HepG2 (cell line): ENCODE results near the gene CDYL. TPM values are rescaled to one million over a fixed set of nuclear protein-coding genes. Genes with fewer than 3 reads are reported as not detected.
A peak's percentile ranks its signal among the peaks of the same experiment; 100 is the strongest.

Experiments
- ELF1 ChIP-seq: sonication (generic); formaldehyde crosslinking; IDR thresholded peaks from 2 replicates; pipeline ENCODE4 v1.4.0; 2020; ENCODE audit warnings: missing genetic modification reagents
- ETV6 ChIP-seq: sonication (generic); formaldehyde crosslinking; conservative IDR thresholded peaks from 2 replicates; pipeline ENCODE4 v1.4.0; 2020; ENCODE audit warnings: missing genetic modification reagents
- HNRNPLL ChIP-seq: fragments of 200-400 bp; formaldehyde crosslinking; IDR thresholded peaks from 2 replicates; pipeline ENCODE4 v1.6.1; 2017; ENCODE audit warnings: mild to moderate bottlenecking, low read depth, low read length; ENCODE audit not compliant: poor library complexity, severe bottlenecking
- ISL2 ChIP-seq: sonication (generic); formaldehyde crosslinking; IDR thresholded peaks from 2 replicates; pipeline ENCODE4 v1.5.0; 2020; ENCODE audit warnings: missing genetic modification reagents
- KDM5B ChIP-seq: sonication (generic); formaldehyde crosslinking; IDR thresholded peaks from 2 replicates; pipeline ENCODE4 v1.4.0; 2020; ENCODE audit warnings: missing genetic modification reagents, mild to moderate bottlenecking, borderline replicate concordance
- PHF20 ChIP-seq: sonication (generic); formaldehyde crosslinking; IDR thresholded peaks from 2 replicates; pipeline ENCODE4 v1.5.0; 2020; ENCODE audit warnings: mild to moderate bottlenecking, missing genetic modification reagents
- SMAD9 ChIP-seq: sonication (generic); formaldehyde crosslinking; IDR thresholded peaks from 2 replicates; pipeline ENCODE4 v1.5.1; 2020; ENCODE audit warnings: mild to moderate bottlenecking, missing genetic modification reagents
- ZNF530 ChIP-seq: sonication (generic); formaldehyde crosslinking; IDR thresholded peaks from 2 replicates; pipeline ENCODE4 v1.5.0; 2020; ENCODE audit warnings: low read depth, mild to moderate bottlenecking, missing genetic modification reagents
- ZNF790 ChIP-seq: sonication (generic); formaldehyde crosslinking; IDR thresholded peaks from 2 replicates; pipeline ENCODE4 v1.8.0; 2022; ENCODE audit warnings: missing genetic modification reagents, mild to moderate bottlenecking, borderline replicate concordance
- polyA plus RNA-seq, 8 experiments: library from polyadenylated mRNA; depleted of rRNA in 3 of 8; stranded (reverse) in 7 of 8; unstranded in 1 of 8; fragments of >200 nt; fragmentation: Illumina TruSeq in 4 of 8; extraction: Trizol in 4 of 8; gene quantifications; 2 replicates each; pipeline versions ENCODE4 v1.2.1 to v1.2.3, GENCODE V29; 2011 to 2016; ENCODE audit warnings: low read depth in 4 of 8, missing spikeins in 1 of 8, mixed read lengths in 1 of 8; ENCODE audit not compliant: insufficient read depth in 1 of 8
- total RNA-seq, 5 experiments: library from RNA; depleted of rRNA; stranded (reverse); fragments of >200 nt; fragmentation: Illumina TruSeq; extraction: Trizol; gene quantifications; 2 replicates each; pipeline ENCODE4 v1.2.3, GENCODE V29; 2016; ENCODE audit warnings: low read depth in 1 of 5
- TF ChIP-seq, protein P1 (sequence below): sonication (generic); formaldehyde crosslinking; IDR thresholded peaks from 2 replicates; pipeline ENCODE4 v1.5.1; 2020; ENCODE audit warnings: mild to moderate bottlenecking, moderate library complexity, missing genetic modification reagents
- TF ChIP-seq, protein P2 (sequence below): sonication (generic); formaldehyde crosslinking; IDR thresholded peaks from 2 replicates; pipeline ENCODE4 v1.4.0; 2020; ENCODE audit warnings: missing genetic modification reagents, borderline replicate concordance
- TF ChIP-seq, protein P3 (sequence below): sonication (generic); formaldehyde crosslinking; IDR thresholded peaks from 2 replicates; pipeline ENCODE4 v1.5.1; 2020; ENCODE audit warnings: missing genetic modification reagents, mild to moderate bottlenecking, borderline replicate concordance
- TF ChIP-seq, protein P4 (sequence below): sonication (generic); formaldehyde crosslinking; IDR thresholded peaks from 2 replicates; pipeline ENCODE4 v1.5.1; 2020; ENCODE audit warnings: missing genetic modification reagents, mild to moderate bottlenecking, borderline replicate concordance
- TF ChIP-seq, protein P5 (sequence below): sonication (generic); formaldehyde crosslinking; IDR thresholded peaks from 2 replicates; pipeline ENCODE4 v1.9.0; 2021; ENCODE audit warnings: missing genetic modification reagents, borderline replicate concordance
- TF ChIP-seq, protein P6 (sequence below): IDR thresholded peaks from 2 replicates; pipeline ENCODE4 v1.6.1; 2016; ENCODE audit warnings: mild to moderate bottlenecking, missing biosample characterization, missing genetic modification reagents

The CDYL gene
- total and polyA plus RNA-seq, 2 of the 13 experiments (the other 11 are each of a cell fraction or from before 2014, with no cell fraction given), result 22.8 to 105 TPM

DNA sequence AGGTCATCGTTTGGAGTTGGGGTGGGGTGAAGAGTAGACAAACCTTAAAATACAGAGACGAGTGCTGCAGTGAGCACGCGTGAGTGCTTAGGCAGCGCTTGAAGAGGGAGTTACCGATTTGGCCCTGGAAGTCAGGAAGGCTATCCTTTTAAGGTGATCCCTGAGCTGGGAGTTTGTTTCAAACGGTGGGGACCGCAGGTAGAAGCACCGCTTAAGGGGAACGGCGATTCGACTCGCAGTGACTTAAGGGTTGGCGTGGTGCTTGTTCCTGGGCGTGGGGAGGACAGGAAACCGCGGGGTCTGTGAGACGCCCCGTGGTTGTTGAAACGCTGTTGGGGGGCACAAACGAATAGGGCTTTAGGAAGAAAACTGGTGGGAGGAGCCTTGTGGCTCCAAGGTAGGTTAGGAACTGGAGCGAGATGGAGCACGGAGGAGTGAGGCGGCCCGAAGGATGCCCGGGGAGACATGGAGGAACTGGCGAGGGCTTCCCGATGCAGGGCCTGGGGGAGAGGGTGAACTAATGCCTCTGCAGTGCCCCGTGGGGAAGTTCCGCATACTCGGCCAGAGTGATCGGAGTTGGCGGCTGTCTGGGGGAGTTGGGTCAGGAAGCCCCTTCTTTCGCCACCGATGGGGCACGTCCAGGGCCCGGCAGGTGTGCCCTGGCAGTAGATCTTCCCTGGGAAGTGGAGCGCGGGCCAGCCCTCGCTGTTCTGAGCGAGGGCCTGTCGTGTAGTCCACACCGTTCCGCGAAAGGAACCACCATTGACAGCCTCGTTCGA, 1.3 kb upstream of the CDYL start (continued):
- TF ChIP-seq PHF20 (no peak), ZNF790 (CRISPR knock-in tag) (no peak), ZNF530 (CRISPR knock-in tag) (no peak), SMAD9 (CRISPR knock-in tag) (no peak), ETV6 (CRISPR knock-in tag) (no peak), ELF1 (no peak), ISL2 (0 out of 2 replicates have a peak, but pooled peaks have one; percentile 7), HNRNPLL (no peak), KDM5B (peak; percentile 21; the same call in 1 of the 2 replicates)
- TF ChIP-seq, protein P1, sequence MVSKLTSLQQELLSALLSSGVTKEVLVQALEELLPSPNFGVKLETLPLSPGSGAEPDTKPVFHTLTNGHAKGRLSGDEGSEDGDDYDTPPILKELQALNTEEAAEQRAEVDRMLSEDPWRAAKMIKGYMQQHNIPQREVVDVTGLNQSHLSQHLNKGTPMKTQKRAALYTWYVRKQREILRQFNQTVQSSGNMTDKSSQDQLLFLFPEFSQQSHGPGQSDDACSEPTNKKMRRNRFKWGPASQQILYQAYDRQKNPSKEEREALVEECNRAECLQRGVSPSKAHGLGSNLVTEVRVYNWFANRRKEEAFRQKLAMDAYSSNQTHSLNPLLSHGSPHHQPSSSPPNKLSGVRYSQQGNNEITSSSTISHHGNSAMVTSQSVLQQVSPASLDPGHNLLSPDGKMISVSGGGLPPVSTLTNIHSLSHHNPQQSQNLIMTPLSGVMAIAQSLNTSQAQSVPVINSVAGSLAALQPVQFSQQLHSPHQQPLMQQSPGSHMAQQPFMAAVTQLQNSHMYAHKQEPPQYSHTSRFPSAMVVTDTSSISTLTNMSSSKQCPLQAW (CRISPR knock-in tag), result peak; percentile 49; the same call in 1 of the 2 replicates
- TF ChIP-seq, protein P2, sequence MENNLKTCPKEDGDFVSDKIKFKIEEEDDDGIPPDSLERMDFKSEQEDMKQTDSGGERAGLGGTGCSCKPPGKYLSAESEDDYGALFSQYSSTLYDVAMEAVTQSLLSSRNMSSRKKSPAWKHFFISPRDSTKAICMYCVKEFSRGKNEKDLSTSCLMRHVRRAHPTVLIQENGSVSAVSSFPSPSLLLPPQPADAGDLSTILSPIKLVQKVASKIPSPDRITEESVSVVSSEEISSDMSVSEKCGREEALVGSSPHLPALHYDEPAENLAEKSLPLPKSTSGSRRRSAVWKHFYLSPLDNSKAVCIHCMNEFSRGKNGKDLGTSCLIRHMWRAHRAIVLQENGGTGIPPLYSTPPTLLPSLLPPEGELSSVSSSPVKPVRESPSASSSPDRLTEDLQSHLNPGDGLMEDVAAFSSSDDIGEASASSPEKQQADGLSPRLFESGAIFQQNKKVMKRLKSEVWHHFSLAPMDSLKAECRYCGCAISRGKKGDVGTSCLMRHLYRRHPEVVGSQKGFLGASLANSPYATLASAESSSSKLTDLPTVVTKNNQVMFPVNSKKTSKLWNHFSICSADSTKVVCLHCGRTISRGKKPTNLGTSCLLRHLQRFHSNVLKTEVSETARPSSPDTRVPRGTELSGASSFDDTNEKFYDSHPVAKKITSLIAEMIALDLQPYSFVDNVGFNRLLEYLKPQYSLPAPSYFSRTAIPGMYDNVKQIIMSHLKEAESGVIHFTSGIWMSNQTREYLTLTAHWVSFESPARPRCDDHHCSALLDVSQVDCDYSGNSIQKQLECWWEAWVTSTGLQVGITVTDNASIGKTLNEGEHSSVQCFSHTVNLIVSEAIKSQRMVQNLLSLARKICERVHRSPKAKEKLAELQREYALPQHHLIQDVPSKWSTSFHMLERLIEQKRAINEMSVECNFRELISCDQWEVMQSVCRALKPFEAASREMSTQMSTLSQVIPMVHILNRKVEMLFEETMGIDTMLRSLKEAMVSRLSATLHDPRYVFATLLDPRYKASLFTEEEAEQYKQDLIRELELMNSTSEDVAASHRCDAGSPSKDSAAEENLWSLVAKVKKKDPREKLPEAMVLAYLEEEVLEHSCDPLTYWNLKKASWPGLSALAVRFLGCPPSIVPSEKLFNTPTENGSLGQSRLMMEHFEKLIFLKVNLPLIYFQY (CRISPR knock-in tag), result no peak
- TF ChIP-seq, protein P3, sequence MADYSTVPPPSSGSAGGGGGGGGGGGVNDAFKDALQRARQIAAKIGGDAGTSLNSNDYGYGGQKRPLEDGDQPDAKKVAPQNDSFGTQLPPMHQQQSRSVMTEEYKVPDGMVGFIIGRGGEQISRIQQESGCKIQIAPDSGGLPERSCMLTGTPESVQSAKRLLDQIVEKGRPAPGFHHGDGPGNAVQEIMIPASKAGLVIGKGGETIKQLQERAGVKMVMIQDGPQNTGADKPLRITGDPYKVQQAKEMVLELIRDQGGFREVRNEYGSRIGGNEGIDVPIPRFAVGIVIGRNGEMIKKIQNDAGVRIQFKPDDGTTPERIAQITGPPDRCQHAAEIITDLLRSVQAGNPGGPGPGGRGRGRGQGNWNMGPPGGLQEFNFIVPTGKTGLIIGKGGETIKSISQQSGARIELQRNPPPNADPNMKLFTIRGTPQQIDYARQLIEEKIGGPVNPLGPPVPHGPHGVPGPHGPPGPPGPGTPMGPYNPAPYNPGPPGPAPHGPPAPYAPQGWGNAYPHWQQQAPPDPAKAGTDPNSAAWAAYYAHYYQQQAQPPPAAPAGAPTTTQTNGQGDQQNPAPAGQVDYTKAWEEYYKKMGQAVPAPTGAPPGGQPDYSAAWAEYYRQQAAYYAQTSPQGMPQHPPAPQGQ, result no peak; the same call in 1 of the 2 replicates
- TF ChIP-seq, protein P4, sequence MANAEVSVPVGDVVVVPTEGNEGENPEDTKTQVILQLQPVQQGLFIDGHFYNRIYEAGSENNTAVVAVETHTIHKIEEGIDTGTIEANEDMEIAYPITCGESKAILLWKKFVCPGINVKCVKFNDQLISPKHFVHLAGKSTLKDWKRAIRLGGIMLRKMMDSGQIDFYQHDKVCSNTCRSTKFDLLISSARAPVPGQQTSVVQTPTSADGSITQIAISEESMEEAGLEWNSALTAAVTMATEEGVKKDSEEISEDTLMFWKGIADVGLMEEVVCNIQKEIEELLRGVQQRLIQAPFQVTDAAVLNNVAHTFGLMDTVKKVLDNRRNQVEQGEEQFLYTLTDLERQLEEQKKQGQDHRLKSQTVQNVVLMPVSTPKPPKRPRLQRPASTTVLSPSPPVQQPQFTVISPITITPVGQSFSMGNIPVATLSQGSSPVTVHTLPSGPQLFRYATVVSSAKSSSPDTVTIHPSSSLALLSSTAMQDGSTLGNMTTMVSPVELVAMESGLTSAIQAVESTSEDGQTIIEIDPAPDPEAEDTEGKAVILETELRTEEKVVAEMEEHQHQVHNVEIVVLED, result no peak
- TF ChIP-seq, protein P5, sequence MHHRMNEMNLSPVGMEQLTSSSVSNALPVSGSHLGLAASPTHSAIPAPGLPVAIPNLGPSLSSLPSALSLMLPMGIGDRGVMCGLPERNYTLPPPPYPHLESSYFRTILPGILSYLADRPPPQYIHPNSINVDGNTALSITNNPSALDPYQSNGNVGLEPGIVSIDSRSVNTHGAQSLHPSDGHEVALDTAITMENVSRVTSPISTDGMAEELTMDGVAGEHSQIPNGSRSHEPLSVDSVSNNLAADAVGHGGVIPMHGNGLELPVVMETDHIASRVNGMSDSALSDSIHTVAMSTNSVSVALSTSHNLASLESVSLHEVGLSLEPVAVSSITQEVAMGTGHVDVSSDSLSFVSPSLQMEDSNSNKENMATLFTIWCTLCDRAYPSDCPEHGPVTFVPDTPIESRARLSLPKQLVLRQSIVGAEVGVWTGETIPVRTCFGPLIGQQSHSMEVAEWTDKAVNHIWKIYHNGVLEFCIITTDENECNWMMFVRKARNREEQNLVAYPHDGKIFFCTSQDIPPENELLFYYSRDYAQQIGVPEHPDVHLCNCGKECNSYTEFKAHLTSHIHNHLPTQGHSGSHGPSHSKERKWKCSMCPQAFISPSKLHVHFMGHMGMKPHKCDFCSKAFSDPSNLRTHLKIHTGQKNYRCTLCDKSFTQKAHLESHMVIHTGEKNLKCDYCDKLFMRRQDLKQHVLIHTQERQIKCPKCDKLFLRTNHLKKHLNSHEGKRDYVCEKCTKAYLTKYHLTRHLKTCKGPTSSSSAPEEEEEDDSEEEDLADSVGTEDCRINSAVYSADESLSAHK, result no peak
- TF ChIP-seq, protein P6, sequence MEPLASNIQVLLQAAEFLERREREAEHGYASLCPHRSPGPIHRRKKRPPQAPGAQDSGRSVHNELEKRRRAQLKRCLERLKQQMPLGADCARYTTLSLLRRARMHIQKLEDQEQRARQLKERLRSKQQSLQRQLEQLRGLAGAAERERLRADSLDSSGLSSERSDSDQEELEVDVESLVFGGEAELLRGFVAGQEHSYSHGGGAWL (CRISPR knock-in tag), result peak; percentile 54; the same call in 1 of the 2 replicates
